WTC11 (cell line): ENCODE measurements around the gene FAM89A. TPM values are rescaled to one million over a fixed set of nuclear protein-coding genes. Genes with fewer than 3 reads are reported as not detected.

Source experiments
- ATAC-seq: fragments of 200-7000 bp; cut with Tn5 transposase; 2 replicates; pipeline ENCODE4 v1.10.0; 2021; ENCODE audit warnings: mild to moderate bottlenecking, moderate library complexity
- CTCF ChIA-PET: fragments of 300-600 bp; sonication (Branson Sonifier 250); formaldehyde crosslinking; loops from one replicate; lab custom pipeline; 2021; ENCODE audit warnings: antibody characterized with exemption; lab: Charles Lee
- POLR2A ChIA-PET: fragments of 350-600 bp; sonication (Branson Sonifier 250); formaldehyde crosslinking; loops from one replicate; lab custom pipeline; 2021; ENCODE audit warnings: antibody characterized with exemption; lab: Charles Lee
- DNase-seq: peaks from one replicate; pipeline ENCODE4 v3.0.0; 2021; ENCODE audit warnings: low spot score
- H3K27ac Mint-ChIP-seq: 2 replicates; pipeline ENCODE4 v1.8.0; 2021; ENCODE audit warnings: mixed read lengths
- H3K27me3 Mint-ChIP-seq: 2 replicates; pipeline ENCODE4 v1.8.0; 2021; ENCODE audit warnings: low read depth, mild to moderate bottlenecking, moderate library complexity, mixed read lengths
- H3K36me3 Mint-ChIP-seq: 2 replicates; pipeline ENCODE4 v1.8.0; 2021; ENCODE audit warnings: mixed read lengths
- H3K4me1 Mint-ChIP-seq: 2 replicates; pipeline ENCODE4 v1.8.0; 2022; ENCODE audit warnings: mixed read lengths
- H3K4me3 Mint-ChIP-seq: 2 replicates; pipeline ENCODE4 v1.8.0; 2021; ENCODE audit warnings: mild to moderate bottlenecking, moderate library complexity, mixed read lengths
- H3K9me3 Mint-ChIP-seq: 2 replicates; pipeline ENCODE4 v1.8.0; 2021; ENCODE audit warnings: mixed read lengths
- AR ChIP-seq: fragments of 250-450 bp; sonication (Bioruptor Pico); IDR thresholded peaks from 2 replicates; pipeline ENCODE4 v1.9.0; 2021; ENCODE audit warnings: mild to moderate bottlenecking
- ELF4 ChIP-seq: sonication (generic); formaldehyde crosslinking; IDR thresholded peaks from 2 replicates; pipeline ENCODE4 v1.8.1; 2022; ENCODE audit warnings: low read depth, mild to moderate bottlenecking, moderate library complexity, missing genetic modification reagents
- FOXP4 ChIP-seq: sonication (generic); formaldehyde crosslinking; IDR thresholded peaks from 2 replicates; pipeline ENCODE4 v1.8.0; 2022; ENCODE audit warnings: mild to moderate bottlenecking, missing genetic modification reagents
- GABPB1 ChIP-seq: sonication (generic); formaldehyde crosslinking; IDR thresholded peaks from 2 replicates; pipeline ENCODE4 v1.8.1; 2023; ENCODE audit warnings: mild to moderate bottlenecking, missing genetic modification reagents
- HMGA2 ChIP-seq: fragments of 250-450 bp; sonication (Bioruptor Pico); IDR thresholded peaks from 2 replicates; pipeline ENCODE4 v1.4.0; 2021; ENCODE audit warnings: mild to moderate bottlenecking, moderate library complexity
- IRF1 ChIP-seq: sonication (generic); formaldehyde crosslinking; IDR thresholded peaks from 2 replicates; pipeline ENCODE4 v1.8.0; 2023; ENCODE audit warnings: missing genetic modification reagents
- MAX ChIP-seq: sonication (generic); formaldehyde crosslinking; IDR thresholded peaks from 2 replicates; pipeline ENCODE4 v1.8.0; 2022; ENCODE audit warnings: mild to moderate bottlenecking, missing genetic modification reagents
- MLX ChIP-seq: sonication (generic); formaldehyde crosslinking; IDR thresholded peaks from 2 replicates; pipeline ENCODE4 v1.8.1; 2023; ENCODE audit warnings: mild to moderate bottlenecking, missing genetic modification reagents, moderate library complexity
- NFATC4 ChIP-seq: fragments of 250-450 bp; sonication (Bioruptor Pico); IDR thresholded peaks from 2 replicates; pipeline ENCODE4 v1.9.0; 2021; ENCODE audit warnings: mild to moderate bottlenecking
- NFE2L1 ChIP-seq: sonication (generic); formaldehyde crosslinking; IDR thresholded peaks from 2 replicates; pipeline ENCODE4 v1.8.1; 2023; ENCODE audit warnings: missing genetic modification reagents
- PRRX2 ChIP-seq: fragments of 250-450 bp; sonication (Bioruptor Pico); IDR thresholded peaks from 2 replicates; pipeline ENCODE4 v1.8.0; 2021; ENCODE audit warnings: mild to moderate bottlenecking
- SMAD4 ChIP-seq: sonication (generic); formaldehyde crosslinking; IDR thresholded peaks from 2 replicates; pipeline ENCODE4 v1.8.0; 2022; ENCODE audit warnings: mild to moderate bottlenecking, missing genetic modification reagents
- ZNF416 ChIP-seq: fragments of 250-450 bp; sonication (Bioruptor Pico); IDR thresholded peaks from 2 replicates; pipeline ENCODE4 v1.9.0; 2021; ENCODE audit warnings: mild to moderate bottlenecking, inconsistent platforms
- ZNF425 ChIP-seq: fragments of 250-450 bp; sonication (Bioruptor Pico); conservative IDR thresholded peaks from 2 replicates; pipeline ENCODE4 v1.9.0; 2021; ENCODE audit warnings: mild to moderate bottlenecking
- total RNA-seq: library from RNA; stranded (reverse); gene quantifications from 3 replicates; pipeline ENCODE4 v1.2.3, GENCODE V29; 2021
- TF ChIP-seq, protein P1 (sequence below): fragments of 250-450 bp; sonication (Bioruptor Pico); IDR thresholded peaks from 2 replicates; pipeline ENCODE4 v1.9.0; 2021; ENCODE audit warnings: mild to moderate bottlenecking, borderline replicate concordance

The FAM89A gene
- total RNA-seq, 1 experiment from 2014 or later, result 2.4 TPM

GRCh38 chr1:231078250-231078649 is 38.2 kb upstream of the FAM89A start:
- H3K36me3 Mint-ChIP-seq, result no peaks in the 10 kb centered on the region
- no peak for ATAC-seq
- TF ChIP-seq SMAD4 (CRISPR knock-in tag) (no peak), MLX (CRISPR knock-in tag) (no peak), ELF4 (no peak), AR (CRISPR knock-in tag) (no peak), ZNF416 (no peak), HMGA2 (CRISPR knock-in tag) (no peak), GABPB1 (CRISPR knock-in tag) (no peak), FOXP4 (CRISPR knock-in tag) (no peak), NFE2L1 (CRISPR knock-in tag) (no peak), MAX (no peak), NFATC4 (CRISPR knock-in tag) (no peak), PRRX2 (CRISPR knock-in tag) (no peak), IRF1 (no peak), ZNF425 (CRISPR knock-in tag) (no peak)
- TF ChIP-seq, protein P1, sequence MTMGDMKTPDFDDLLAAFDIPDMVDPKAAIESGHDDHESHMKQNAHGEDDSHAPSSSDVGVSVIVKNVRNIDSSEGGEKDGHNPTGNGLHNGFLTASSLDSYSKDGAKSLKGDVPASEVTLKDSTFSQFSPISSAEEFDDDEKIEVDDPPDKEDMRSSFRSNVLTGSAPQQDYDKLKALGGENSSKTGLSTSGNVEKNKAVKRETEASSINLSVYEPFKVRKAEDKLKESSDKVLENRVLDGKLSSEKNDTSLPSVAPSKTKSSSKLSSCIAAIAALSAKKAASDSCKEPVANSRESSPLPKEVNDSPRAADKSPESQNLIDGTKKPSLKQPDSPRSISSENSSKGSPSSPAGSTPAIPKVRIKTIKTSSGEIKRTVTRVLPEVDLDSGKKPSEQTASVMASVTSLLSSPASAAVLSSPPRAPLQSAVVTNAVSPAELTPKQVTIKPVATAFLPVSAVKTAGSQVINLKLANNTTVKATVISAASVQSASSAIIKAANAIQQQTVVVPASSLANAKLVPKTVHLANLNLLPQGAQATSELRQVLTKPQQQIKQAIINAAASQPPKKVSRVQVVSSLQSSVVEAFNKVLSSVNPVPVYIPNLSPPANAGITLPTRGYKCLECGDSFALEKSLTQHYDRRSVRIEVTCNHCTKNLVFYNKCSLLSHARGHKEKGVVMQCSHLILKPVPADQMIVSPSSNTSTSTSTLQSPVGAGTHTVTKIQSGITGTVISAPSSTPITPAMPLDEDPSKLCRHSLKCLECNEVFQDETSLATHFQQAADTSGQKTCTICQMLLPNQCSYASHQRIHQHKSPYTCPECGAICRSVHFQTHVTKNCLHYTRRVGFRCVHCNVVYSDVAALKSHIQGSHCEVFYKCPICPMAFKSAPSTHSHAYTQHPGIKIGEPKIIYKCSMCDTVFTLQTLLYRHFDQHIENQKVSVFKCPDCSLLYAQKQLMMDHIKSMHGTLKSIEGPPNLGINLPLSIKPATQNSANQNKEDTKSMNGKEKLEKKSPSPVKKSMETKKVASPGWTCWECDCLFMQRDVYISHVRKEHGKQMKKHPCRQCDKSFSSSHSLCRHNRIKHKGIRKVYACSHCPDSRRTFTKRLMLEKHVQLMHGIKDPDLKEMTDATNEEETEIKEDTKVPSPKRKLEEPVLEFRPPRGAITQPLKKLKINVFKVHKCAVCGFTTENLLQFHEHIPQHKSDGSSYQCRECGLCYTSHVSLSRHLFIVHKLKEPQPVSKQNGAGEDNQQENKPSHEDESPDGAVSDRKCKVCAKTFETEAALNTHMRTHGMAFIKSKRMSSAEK (CRISPR knock-in tag), result no peak
- TF ChIP-seq, all 79 proteins: peak for 0
- Mint-ChIP-seq H3K4me3 (no peak overlapping the region), H3K27me3 (peaks cover 80% of the 10 kb centered on the region), H3K4me1 (no peaks in the 10 kb centered on the region), H3K9me3 (no peaks in the 10 kb centered on the region), H3K27ac (no peak overlapping the region)
- ChIA-PET POLR2A (no interaction called here), CTCF (interaction anchor here (0.7 kb wide), 1 partner anchor 146 kb away, joined by 3 read pairs; no protein-coding TSS in a partner anchor)
- no peak for DNase-seq
